Left colon (tissue), 2 donors: ENCODE results near the gene AMZ1. TPM values are rescaled to one million over a fixed set of nuclear protein-coding genes. Genes with fewer than 3 reads are reported as not detected.

ENCODE experiments used
- ATAC-seq: fragments of 200-7000 bp; cut with Tn5 transposase; one replicate; pipeline ENCODE4 v1.9.1; 2020; ENCODE audit warnings: mild to moderate bottlenecking, moderate library complexity
- DNase-seq, 2 donors: peaks; one replicate each; pipeline ENCODE4 v3.0.0-alpha.2; 2020
- intact Hi-C, 2 donors: fragments of 100-400 bp; cut with DNase I in 1 of 2; cut with micrococcal nuclease in 1 of 2; formaldehyde crosslinking; loops; one replicate each; pipeline versions ENCODE4 v1.11.2 to v1.14.0; 2022; cut with DNase I, micrococcal nuclease
- total RNA-seq, 2 donors: library from RNA; stranded (reverse); fragmentation: NEBNext Ultra II Directional; extraction: Animal tissue kit (Norgen Biotek cat#: 25700); gene quantifications; one replicate each; pipeline ENCODE4 v1.2.1, GENCODE V29; 2021
- donor health status: DM: no; HTN: no; CAD: no.
- donor health status: DM: yes; HTN: yes; CAD: no.

AMZ1 gene
- total RNA-seq, 2 donors from 2014 or later = 0.28 TPM; not detected in 1

DNA sequence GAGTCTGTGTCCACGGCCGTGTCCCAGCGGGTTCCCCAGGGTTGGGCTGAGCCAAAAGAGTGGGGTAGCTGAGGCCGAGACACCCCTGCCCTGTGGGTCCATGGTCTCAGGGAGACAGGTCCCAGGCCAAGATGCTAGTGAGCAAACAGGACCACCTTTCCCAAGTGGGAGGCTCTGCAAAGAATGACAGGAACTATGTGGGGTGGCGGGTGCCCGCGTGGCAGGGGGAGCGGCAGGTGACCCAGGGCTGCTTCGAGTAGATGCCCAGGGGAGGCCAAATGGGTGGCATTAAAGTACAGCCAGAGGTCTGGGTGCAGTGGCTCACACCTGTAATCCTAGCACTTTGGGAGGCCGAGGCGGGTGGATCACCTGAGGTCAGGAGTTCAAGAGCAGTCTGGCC, 38.0 kb upstream of the AMZ1 start:
- intact Hi-C loops = no loop called here
- DNase-seq (no peak), ATAC-seq (no peak)

DNA sequence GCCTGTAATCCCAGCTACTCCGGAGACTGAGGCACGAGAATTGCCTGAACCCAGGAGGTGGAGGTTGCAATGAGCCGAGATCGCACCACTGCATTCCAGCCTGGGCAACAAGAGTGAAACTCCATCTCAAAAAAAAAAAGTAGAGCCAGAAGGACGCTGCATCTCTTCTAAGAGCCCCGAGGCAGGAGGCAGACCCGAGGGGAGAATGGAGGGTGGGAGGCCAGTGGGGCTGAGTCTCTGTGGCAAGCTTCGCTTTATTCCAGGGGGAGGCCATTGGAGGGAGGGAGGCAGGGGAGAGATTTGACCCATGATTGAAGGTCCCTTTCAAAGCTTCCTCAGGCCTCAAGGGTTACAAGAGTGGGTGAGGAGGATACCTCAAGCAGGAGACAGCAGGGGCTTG, 37.6 kb upstream of the AMZ1 start:
- DNase-seq (no peak), ATAC-seq (no peak)
- intact Hi-C loops = no loop called here

DNA sequence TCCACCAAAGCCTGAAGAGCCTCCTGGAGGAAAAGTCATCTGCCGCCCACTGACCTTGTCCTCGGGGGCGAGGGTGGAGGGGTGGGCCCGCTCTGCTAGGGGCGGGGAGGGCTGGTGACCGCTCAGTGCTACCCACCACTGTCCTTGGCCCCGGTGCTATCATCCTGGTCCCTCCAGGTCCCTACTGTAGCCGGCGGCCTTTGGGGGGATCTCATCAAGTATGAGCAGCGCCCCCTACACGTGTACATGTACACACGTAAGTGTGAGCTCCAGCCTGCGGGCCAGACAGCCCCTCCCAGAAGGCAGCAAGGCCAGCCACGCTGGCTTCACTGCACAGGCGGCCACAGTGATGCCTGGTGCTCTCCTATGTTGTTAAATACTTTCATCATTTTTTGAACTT, 36.7 kb upstream of the AMZ1 start:
- ATAC-seq (peak; percentile 13), DNase-seq (peak in 1 of 2 donors; percentile 24)
- intact Hi-C loops = no loop called here

DNA sequence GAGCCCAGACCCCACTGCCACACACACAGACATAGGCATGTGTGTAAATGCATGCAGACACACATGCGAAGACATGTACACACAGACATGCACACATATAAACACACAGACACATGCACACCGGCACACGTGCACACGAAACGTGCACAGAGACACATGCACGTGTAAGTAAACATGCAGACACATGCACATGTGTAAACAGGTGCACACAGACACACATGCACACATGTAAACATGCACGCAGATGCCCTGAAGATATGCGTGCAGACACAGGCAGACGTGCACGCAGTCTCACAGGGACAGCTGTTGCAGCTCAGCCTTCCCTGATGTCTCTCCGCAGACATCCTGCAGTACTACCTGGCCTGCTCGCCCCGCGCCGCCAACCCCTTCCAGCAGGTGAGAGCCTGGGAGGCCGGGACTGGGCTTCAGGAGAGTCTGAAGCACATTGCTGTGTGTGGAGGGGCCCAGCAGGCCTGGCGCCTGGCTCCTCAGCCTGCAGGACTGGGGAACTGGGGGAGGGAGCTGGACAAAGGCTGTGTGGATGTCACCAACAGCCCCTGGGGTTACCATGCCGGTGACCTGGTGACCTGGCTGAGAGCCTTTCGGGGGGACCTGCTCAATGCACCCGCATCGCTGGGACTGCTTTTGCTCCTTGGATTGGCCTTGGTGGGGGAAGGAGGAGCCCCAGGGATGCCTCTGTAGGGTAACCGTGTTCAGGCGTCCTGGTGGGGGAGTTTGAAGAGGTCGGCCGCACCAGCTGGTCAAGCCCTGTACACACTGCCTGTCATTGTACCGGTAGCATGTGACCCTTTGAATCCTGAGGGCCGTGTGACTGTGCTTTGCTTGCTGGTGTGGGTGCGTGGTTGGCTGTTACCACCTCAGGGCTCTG, 35.9 kb upstream of the AMZ1 start:
- intact Hi-C loops = no loop called here
- no peak for DNase-seq
- no peak for ATAC-seq

DNA sequence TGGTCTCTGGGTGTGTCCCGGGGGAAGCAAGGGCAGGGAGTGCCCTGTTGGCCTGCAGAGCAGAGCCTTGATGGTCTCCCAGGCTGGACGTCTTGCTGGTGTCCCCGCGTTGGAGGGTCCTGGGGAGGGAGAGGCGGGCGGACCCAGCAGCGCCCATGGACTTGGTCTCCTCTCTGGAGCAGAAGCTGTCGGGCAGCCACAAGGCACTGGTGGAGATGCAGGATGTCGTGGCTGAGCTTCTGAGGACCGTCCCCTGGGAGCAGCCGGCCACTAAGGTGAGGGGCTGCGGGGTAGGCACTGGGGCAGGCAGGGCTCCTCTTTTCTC, 35.3 kb upstream of the AMZ1 start:
- ATAC-seq (no peak), DNase-seq (no peak)
- intact Hi-C loops = no loop called here

DNA sequence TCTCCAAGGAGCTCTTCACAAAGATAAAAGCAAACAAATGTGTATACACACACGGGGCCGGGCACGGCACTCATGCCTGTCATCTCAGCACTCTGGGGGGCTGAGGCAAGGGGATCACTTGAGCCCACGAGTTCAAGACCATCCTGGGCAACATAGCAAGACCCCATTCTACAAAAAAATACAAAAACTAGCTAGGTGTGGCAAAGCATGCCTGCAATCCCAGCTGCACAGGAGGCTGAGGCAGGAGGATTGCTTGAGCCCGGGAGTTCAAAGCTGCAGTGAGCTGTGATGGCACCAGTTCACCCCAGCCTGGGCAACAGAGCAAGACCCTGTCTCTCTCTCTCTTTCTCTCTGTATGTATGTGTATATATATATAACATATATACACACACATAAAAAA, 33.9 kb upstream of the AMZ1 start:
- ATAC-seq (no peak), DNase-seq (no peak)
- intact Hi-C loops = no loop called here

DNA sequence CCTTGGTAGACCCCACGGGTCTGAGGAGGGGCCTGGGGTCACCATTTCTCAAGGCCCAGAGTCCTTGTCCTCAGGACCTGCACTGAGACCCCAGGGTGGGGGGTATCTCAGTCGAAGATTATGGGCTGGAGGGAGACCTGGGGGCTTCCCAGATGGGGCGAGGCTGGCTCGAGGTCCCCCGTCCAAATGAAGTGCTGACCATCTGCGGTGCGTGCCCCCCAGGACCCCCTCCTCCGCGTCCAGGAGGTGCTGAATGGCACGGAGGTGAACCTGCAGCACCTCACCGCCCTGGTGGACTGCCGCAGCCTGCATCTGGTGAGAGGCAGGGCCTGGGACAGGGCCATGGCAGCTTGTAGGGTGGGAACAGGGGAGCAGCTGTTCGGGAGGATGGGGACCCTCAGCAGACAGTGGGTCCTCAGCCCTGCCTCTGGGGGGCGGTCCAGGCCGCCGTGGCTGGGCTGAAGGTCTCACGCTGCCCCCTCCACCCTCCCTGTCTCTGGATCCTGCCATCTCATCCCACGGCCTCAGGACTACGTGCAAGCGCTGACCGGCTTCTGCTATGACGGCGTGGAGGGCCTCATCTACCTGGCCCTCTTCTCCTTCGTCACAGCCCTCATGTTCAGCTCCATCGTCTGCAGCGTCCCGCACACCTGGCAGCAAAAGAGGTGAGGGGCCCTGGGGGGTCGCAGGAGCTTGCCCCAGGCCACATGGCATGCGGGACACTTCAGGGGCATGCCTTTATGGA, 32.0 kb upstream of the AMZ1 start:
- intact Hi-C loops = no loop called here
- no peak for ATAC-seq
- no peak for DNase-seq

DNA sequence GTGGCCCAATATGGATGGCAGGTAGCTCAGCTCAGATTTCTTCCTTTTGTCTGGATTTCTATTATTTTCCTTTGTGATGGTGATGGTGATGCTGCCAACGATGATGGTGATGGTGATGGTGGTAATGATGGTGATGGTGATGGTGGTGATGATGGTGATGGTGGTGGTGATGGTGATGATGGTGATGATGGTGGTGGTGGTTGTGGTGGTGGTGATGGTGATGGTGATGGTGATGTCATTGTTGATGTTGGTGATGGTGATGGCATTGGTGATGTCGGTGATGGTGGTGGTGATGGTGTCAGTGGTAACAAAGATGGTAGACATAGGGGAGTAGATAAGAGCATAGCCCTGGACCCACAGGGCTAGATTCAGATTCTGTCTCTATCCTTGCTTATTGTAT, 30.8 kb upstream of the AMZ1 start:
- intact Hi-C loops = no loop called here
- DNase-seq (no peak), ATAC-seq (no peak)

- intact Hi-C loops = no loop called here
- DNase-seq (no peak), ATAC-seq (no peak)
Measured at GRCh38 chr7:2657920-2658671, 29.9 kb upstream of the AMZ1 start.

DNA sequence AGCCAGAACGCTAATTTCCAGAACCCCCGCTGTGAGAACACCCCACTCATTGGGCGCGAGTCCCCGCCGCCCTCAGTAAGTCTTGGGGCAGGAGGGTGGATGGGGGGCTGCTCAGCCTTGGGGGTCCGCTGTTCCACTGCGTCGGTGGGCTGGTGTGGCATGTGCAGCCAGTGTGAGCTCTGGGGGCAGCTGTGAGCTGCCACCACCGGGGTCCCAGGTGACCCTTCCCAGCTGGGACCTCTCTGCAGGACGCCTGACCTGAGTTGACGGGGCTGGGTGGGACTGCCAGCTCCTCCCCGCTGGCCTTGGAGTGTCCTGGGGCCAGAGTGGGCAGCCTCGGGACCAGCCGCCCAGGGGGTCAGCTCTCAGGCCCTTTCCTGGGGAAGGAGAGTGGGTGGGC, 29.1 kb upstream of the AMZ1 start:
- intact Hi-C loops = no loop called here
- ATAC-seq (no peak), DNase-seq (no peak)

- ATAC-seq (no peak), DNase-seq (no peak)
- intact Hi-C loops = no loop called here
Measured at GRCh38 chr7:2659556-2660358, 28.2 kb upstream of the AMZ1 start.

- DNase-seq = no peak
- intact Hi-C loops = no loop called here
- ATAC-seq = no peak
Measured at GRCh38 chr7:2660359-2661095, 27.5 kb upstream of the AMZ1 start.

DNA sequence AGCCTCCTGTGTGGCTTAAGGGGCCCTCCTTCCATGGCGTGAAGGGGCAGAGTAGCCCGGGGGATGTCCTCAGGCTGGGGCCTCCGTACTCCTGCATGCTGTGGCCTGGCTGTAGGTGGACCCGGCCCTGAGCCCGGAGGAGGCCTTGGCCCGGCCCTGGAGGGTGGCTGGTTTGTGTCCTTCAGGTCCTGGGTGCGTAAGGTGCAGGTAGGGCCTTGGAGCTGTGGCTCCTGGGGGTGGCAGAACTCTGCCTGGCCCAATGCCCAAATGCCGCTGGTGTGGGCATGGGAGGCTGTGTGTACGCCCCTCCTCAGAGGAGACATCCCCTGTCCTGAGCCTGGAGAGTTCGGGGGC, 26.9 kb upstream of the AMZ1 start:
- no peak for DNase-seq
- ATAC-seq = no peak
- intact Hi-C loops = no loop called here

DNA sequence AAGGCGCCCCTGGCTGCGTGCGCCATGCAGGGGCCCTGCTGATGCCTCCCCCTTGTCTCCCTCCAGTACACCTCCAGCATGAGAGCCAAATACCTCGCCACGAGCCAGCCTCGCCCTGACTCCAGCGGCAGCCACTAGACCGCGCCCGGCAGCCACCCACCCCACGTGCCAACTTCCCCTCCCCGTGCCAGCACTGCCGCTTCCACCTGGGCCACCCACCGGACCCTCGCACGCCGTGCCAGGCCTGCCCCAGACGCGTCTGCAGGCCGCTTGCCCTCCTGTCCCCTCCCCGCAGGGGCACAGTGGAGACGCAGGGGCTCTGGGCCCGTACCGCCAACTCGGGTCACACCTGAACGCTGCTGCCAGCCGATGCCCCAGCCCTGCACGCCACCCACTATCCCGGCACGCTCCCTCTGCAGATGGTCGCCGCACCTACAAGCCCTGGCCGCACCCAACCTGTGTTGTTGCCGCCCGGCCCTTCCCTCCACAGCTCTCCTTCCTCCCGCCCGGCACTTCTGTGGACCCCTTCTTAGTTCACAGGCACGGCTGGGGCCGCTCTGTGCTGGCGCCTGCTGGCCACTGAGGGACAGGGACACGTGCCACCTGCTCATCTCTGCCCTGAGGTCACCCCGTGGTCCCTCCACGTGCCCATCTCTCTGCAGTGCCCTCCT, 26.3 kb upstream of the AMZ1 start:
- intact Hi-C loops = no loop called here
- DNase-seq = peak; percentile 25 to 41
- peak; percentile 61 for ATAC-seq

GRCh38 chr7:2662273-2663120, 25.5 kb upstream of the AMZ1 start:
- intact Hi-C loops = no loop called here
- DNase-seq (peak in 1 of 2 donors; percentile 21), ATAC-seq (no peak)

DNA sequence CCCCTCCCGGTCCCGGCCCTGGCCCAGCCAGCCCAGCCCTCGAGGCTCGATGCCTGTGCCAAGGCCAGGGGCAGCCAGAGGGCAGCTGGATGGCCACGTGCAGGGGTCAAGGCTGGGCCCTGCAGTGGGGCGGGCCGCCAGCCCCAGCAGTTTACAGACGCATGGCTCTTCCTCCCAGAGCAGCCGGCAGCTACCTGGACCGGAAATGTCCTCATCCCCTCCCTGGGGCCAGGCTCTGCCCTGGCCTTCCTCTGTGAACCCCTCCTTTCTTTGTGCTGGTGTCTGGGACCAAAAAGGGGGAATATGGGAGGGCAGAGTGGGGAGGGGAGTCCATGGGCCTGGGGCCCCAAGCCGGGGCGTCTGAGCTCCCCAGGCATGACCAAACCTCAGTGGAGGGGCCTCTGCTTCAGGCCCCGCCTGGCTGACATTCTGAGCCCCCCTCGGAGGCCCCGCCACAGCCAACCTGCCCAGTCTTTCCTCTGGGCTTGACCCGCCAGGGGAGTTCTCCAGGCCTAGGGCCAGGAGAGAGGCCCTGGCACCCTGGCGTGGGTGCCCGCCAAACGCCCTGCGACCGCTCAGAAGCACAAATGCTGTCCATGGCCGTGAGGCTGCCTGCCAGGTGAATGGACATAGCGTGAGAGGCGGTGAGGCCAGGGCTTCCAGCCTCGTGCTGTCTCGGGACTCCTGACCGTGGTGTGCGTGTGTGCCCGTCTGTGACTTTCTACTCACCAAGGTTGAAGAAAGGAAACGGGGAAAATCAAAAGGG, 24.7 kb upstream of the AMZ1 start:
- DNase-seq = peak in 1 of 2 donors; percentile 29
- ATAC-seq = peak; percentile 31
- intact Hi-C loops = no loop called here
